Chondrocyte (in vitro differentiated cells): ENCODE results near the gene DCLRE1C. TPM values are rescaled to one million over a fixed set of nuclear protein-coding genes. Genes with fewer than 3 reads are reported as not detected.

ENCODE experiments used
- DNase-seq: peaks from one replicate; pipeline ENCODE4 v3.0.0; 2021; ENCODE audit warnings: mixed read lengths, low spot score
- H3K27ac Mint-ChIP-seq: one replicate; pipeline ENCODE4 v1.8.0; 2021; ENCODE audit warnings: mild to moderate bottlenecking, moderate library complexity, mixed read lengths; ENCODE audit not compliant: unreplicated experiment
- H3K27me3 Mint-ChIP-seq: 2 replicates; pipeline ENCODE4 v1.8.0; 2021; ENCODE audit warnings: low read depth, mixed read lengths
- H3K36me3 Mint-ChIP-seq: 2 replicates; pipeline ENCODE4 v1.8.0; 2021; ENCODE audit warnings: low read depth, mixed read lengths
- H3K4me1 Mint-ChIP-seq: 2 replicates; pipeline ENCODE4 v1.8.0; 2021; ENCODE audit warnings: low read depth, mild to moderate bottlenecking, mixed read lengths
- H3K4me3 Mint-ChIP-seq: one replicate; pipeline ENCODE4 v1.8.0; 2021; ENCODE audit warnings: mild to moderate bottlenecking, moderate library complexity, mixed read lengths; ENCODE audit not compliant: unreplicated experiment
- H3K9me3 Mint-ChIP-seq: 2 replicates; pipeline ENCODE4 v1.8.0; 2021; ENCODE audit warnings: low read depth, mixed read lengths
- CTCF ChIP-seq: fragments of 200-600 bp; sonication (generic); IDR thresholded peaks from 2 replicates; pipeline ENCODE4 v1.5.0; 2021; ENCODE audit warnings: antibody characterized with exemption, mild to moderate bottlenecking, moderate library complexity
- total RNA-seq: library from RNA; stranded (reverse); gene quantifications from 3 replicates; pipeline ENCODE4 v1.2.1, GENCODE V29; 2021

DCLRE1C gene
- total RNA-seq, 1 donor from 2014 or later, result 7.4 TPM

GRCh38 chr10:14860791-14861190 lies 93.1 kb downstream of the DCLRE1C start:
- H3K36me3 Mint-ChIP-seq, result peaks cover 14% of the 10 kb centered on the region

GRCh38 chr10:14859775-14860174 lies 94.1 kb downstream of the DCLRE1C start:
- Mint-ChIP-seq H3K4me3 (no peak overlapping the region), H3K9me3 (no peaks in the 10 kb centered on the region), H3K4me1 (peaks cover 7% of the 10 kb centered on the region), H3K27me3 (no peaks in the 10 kb centered on the region), H3K36me3 (peaks cover 12% of the 10 kb centered on the region), H3K27ac (no peak overlapping the region)
- no peak for DNase-seq
- TF ChIP-seq CTCF, result no peak

More at GRCh38 chr10:14860791-14861190, 93.1 kb downstream of the DCLRE1C start:
- DNase-seq, result no peak
- no peak for TF ChIP-seq CTCF
- Mint-ChIP-seq H3K9me3 (peaks cover 3% of the 10 kb centered on the region), H3K4me3 (no peak overlapping the region), H3K4me1 (peaks cover 7% of the 10 kb centered on the region), H3K27me3 (no peaks in the 10 kb centered on the region), H3K27ac (peak overlapping the region; percentile 1)

DNA sequence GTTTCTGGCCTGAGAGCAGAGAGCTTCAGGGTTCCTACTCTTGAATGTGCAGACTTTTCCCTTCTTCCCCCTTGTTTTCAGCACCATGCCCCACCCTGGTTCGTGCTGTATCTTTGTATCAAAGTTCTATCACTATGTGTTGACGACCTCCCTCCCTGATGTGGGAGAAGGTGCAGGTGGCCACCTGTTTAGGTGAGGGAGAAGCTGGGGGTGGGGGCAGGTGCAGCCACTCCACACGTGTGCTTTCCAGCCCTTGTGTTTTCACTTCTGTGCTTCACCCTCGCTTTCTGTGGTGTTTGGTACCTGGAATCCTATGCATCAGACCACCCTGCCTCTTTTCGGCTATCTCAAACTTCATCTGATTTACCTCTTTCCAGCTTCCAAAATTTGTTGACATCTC lies 94.9 kb downstream of the DCLRE1C start:
- H3K27ac Mint-ChIP-seq, result no peak overlapping the region
- DNase-seq, result no peak
- TF ChIP-seq CTCF, result no peak
- H3K4me3 Mint-ChIP-seq, result no peak overlapping the region
- H3K4me1 Mint-ChIP-seq, result peaks cover 7% of the 10 kb centered on the region
- no peaks in the 10 kb centered on the region for H3K27me3 Mint-ChIP-seq
- H3K36me3 Mint-ChIP-seq, result peaks cover 12% of the 10 kb centered on the region
- no peaks in the 10 kb centered on the region for H3K9me3 Mint-ChIP-seq

DNA sequence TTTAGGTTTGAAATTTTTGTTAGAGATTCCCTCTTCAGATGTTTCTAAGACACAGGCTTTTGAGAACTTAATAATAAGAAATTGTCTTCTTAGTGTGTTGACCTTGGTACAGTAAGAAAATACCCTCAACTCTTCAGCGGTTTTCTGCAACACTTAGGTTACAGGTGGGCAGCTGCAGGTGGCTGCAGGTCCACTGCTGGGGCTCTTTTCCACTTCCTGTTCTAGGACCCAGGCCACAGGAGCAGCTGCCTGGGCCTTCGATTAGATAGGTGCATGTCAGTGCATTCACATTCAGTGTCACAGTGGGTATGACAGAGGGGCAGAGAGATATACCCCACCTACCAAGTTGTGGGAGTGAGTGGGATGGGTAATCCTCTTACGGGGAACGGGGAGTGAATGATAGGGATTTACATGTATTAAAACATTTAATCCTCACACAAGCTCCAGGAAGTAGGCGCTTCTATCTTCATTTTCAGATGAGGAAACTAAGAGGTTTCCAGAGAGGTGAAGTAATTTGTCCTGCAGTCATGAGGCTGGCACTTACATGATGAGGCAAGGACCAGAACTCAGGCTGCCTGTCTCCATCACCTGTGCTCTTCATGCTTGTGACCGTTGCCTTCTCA lies 95.4 kb downstream of the DCLRE1C start:
- no peak overlapping the region for H3K4me3 Mint-ChIP-seq
- H3K36me3 Mint-ChIP-seq, result peaks cover 15% of the 10 kb centered on the region
- H3K9me3 Mint-ChIP-seq, result no peaks in the 10 kb centered on the region
- peaks cover 7% of the 10 kb centered on the region for H3K4me1 Mint-ChIP-seq
- DNase-seq, result no peak
- no peak for TF ChIP-seq CTCF
- no peak overlapping the region for H3K27ac Mint-ChIP-seq
- no peaks in the 10 kb centered on the region for H3K27me3 Mint-ChIP-seq

DNA sequence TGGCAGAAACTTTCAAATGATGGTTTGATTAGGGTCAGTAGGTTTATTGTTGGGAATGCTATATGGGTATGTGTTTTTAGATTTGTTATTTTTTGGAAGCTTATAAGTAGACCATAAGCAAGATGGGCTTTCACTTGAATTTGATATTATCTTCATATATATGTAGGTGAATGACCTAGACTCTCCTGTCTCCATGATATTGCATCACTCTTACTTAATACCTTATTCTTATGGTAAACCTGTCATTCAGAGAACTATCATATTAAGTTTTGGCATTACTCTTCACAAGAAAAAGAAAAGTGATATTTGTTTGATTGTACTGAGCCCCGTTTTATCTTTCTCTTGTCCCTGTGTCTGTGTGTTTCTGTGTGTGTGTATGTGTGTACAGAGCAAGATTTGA lies 98.4 kb downstream of the DCLRE1C start:
- no peak overlapping the region for H3K4me3 Mint-ChIP-seq
- TF ChIP-seq CTCF, result no peak
- no peaks in the 10 kb centered on the region for H3K9me3 Mint-ChIP-seq

More for the DNA sequence above, 98.4 kb downstream of the DCLRE1C start:
- H3K27ac Mint-ChIP-seq, result no peak overlapping the region
- DNase-seq, result no peak
- H3K4me1 Mint-ChIP-seq, result peaks cover 7% of the 10 kb centered on the region
- no peaks in the 10 kb centered on the region for H3K27me3 Mint-ChIP-seq
- peaks cover 14% of the 10 kb centered on the region for H3K36me3 Mint-ChIP-seq
